Left hindlimb (tissue), 1 donor: Measurements from ENCODE around the gene OR2C1.

Source experiments
- DNase-seq: peaks from one replicate; pipeline ENCODE4 v3.0.0-alpha.2; 2018

The OR2C1 gene

GRCh38 chr16:3400779-3401688, 45.3 kb downstream of the OR2C1 start, which contains the start of the genes ZNF174 and ZSCAN32:
TSS of gene ZNF174 (plus strand) at chr16:3401215. CDS start at chr16:3402005, 790 bp downstream.
TSS of gene ZSCAN32 (minus strand) at chr16:3401004. CDS start at chr16:3397557, 3,447 bp downstream.
- peak; percentile 99 for DNase-seq

GRCh38 chr16:3401719-3402397, 46.2 kb downstream of the OR2C1 start:
- DNase-seq, result no peak
